Mesodermal cell (in vitro differentiated cells): ENCODE data around the gene LRCH4.
"Not testable (repeated sequence)": the region's sequence is repeated elsewhere in the genome, so short reads cannot be mapped to it uniquely, and the experiment has no call there.

Experiments
- H3K27ac ChIP-seq: 2 replicates; pipeline ENCODE4 v1.7.0; 2013; ENCODE audit warnings: mild to moderate bottlenecking, low read depth, low read length, moderate library complexity; ENCODE audit not compliant: severe bottlenecking
- H3K36me3 ChIP-seq: 2 replicates; pipeline ENCODE4 v1.7.1; 2013; ENCODE audit warnings: mild to moderate bottlenecking, low read length, moderate library complexity; ENCODE audit not compliant: control insufficient read depth, insufficient read depth
- H3K4me1 ChIP-seq: one replicate; pipeline ENCODE4 v1.7.1; 2013; ENCODE audit warnings: mild to moderate bottlenecking, low read length; ENCODE audit not compliant: insufficient read depth, control insufficient read depth, poor library complexity, severe bottlenecking
- H3K4me3 ChIP-seq: 2 replicates; pipeline ENCODE4 v1.7.0; 2013; ENCODE audit warnings: low read length, control low read depth, mild to moderate bottlenecking; ENCODE audit not compliant: insufficient read depth, poor library complexity, severe bottlenecking; ENCODE audit errors: extremely low read depth
- H3K9me3 ChIP-seq: 2 replicates; pipeline ENCODE4 v1.7.1; 2013; ENCODE audit warnings: mild to moderate bottlenecking, low read length, moderate library complexity; ENCODE audit not compliant: control insufficient read depth
- WGBS, 2 experiments: methylation state at CpG; one replicate each; pipeline ENCODE4 v1.1.5; 2013; ENCODE audit warnings: missing lambda C conversion rate in 2 of 2; ENCODE audit not compliant: insufficient coverage in 2 of 2; 5-methylcytosine and 5-hydroxymethylcytosine counted together

LRCH4 gene

DNA sequence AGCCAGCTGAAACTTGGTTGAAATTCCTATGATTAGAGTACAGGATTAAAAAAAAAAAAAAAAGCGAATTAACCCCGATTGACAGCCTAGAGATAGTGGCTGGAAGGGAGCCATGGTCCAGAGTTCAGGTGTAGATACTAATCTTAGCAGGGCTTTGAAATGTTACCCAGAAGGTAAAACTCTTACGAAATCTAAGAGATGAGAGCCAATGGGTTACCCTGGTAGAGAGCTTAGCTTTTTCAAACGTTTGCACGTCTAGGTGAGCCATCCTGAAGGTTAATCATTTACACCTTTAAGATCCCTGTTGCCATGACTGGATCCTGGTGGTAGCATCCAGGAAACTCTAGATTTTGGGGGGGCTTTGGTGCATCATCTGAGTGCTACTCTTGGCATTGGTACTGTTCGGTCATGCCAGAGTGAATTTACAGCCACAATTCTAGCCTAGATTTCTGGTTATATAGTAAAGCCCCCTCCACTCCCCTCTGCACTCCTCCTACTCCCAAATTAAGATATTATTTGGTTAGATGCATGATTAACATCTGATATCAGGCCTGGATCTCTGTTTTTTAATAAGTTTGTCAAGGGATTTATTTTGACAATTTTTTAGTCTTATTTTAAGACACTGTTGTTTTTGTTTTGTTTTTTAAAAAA is 45.7 kb downstream of the LRCH4 start:
- 39 to 40% methylated on average over 3 to 4 of the region's 6 CpGs for WGBS, 2 experiments
- Histone ChIP-seq H3K9me3 (no peaks in the 10 kb centered on the region), H3K27ac (no peak overlapping the region), H3K36me3 (no peaks in the 10 kb centered on the region), H3K4me1 (peaks cover 6% of the 10 kb centered on the region), H3K4me3 (peak overlapping the region; percentile 76)

DNA sequence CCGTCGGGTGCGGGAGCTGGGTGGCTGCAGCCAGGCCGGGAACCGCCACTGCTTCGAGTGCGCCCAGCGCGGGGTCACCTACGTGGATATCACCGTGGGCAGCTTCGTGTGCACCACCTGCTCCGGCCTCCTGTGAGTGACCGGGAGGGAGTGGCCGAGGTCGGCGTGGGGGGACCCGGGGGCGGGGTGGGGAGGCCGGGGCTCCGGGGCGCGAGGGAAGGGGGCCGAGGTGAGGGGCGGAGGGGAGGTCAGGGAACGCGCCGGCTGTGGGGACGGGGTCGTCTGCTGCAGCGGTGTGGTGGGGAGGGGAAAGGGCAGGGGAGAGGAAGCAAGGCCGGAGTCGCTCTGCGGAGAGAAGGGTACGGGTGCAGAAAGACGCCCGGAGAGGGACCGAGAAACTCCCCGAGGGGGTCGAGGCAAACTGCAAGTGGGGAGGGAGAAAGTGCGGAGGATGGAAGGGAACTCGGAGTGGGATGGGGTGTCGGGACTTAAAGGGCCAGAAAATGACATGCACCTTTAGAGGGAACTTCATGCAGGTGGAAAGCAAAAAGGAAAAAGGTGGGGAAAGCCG is 46.4 kb downstream of the LRCH4 start:
- WGBS, 2 experiments, result 0 to 1% methylated on average over 11 to 32 of the region's 44 CpGs
- Histone ChIP-seq H3K36me3 (no peaks in the 10 kb centered on the region), H3K4me1 (no peaks in the 10 kb centered on the region)

DNA sequence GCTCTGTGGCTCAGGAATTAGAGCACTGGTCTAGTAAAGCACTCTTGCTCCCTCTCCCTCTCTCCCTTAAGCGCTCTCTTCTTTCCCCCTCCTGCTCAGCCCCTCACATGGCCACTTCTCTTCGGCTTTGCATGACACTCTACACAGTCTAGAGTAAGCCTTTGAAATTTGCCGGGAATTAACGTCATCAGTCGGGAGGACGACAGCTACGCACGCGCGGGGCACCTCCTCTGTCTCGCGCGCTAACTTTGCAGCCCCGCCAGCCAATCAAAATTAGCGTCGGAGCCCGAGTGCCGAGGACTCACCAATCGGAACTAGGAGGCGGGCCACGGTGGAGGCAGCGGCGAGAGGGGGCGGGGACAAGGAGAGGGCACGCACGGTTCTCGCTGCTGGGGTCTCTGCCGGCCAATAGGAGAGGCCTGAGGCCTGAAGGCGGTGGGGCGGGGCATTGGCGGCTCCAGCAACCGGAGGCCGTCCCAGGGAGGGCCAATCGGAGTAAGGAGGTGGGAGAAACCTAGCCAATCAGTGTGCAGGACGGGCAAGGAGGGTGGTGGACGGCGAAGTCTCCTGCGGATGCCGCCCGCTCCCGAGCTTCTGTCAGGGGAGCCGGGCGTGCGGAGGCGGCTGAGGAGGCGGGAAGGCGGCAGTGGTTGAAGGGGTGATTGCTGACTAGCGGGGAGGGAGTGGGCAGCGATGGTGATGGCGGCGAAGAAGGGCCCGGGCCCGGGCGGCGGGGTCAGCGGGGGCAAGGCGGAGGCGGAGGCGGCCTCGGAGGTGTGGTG is 47.1 kb downstream of the LRCH4 start, which contains the start of gene AGFG2:
Gene AGFG2 (plus strand): TSS at position 550 of the 782 bp plus-strand sequence. CDS start 144 bp downstream, at position 694.
- Histone ChIP-seq H3K27ac (peak within 1 kb of the TSS; percentile 0), H3K36me3 (no peaks in the 10 kb centered on the region)
- 0 to 1% methylated on average over 40 to 46 of the region's 60 CpGs for WGBS, 2 experiments

More for the DNA sequence above, 46.4 kb downstream of the LRCH4 start:
- Histone ChIP-seq H3K4me3 (peak overlapping the region; percentile 76), H3K9me3 (no peaks in the 10 kb centered on the region), H3K27ac (no peak overlapping the region)

DNA sequence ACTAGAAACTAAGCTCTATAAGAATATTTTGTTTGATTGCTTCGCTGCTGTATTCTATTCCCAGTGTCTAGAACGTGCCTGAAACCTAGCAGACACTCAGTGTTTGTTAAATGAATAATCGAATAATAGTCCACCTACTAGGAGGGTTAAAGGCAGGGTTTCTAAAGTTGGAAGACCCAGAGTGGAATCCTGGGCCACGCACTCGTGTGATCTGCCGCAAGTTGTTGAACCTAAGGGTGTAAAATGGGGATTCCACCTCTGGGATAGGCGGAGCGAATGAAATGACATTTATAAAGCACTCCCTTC is 47.6 kb downstream of the LRCH4 start:
- peak overlapping the region; percentile 0 for H3K27ac ChIP-seq
- peak overlapping the region; percentile 76 for H3K4me3 ChIP-seq
- 0 to 11% methylated on average over 3 to 6 of the region's 8 CpGs for WGBS, 2 experiments

More for the DNA sequence above, 47.1 kb downstream of the LRCH4 start, which contains the start of gene AGFG2:
- Histone ChIP-seq H3K9me3 (no peaks in the 10 kb centered on the region), H3K4me3 (peak within 1 kb of the TSS; percentile 76), H3K4me1 (no peaks in the 10 kb centered on the region)

DNA sequence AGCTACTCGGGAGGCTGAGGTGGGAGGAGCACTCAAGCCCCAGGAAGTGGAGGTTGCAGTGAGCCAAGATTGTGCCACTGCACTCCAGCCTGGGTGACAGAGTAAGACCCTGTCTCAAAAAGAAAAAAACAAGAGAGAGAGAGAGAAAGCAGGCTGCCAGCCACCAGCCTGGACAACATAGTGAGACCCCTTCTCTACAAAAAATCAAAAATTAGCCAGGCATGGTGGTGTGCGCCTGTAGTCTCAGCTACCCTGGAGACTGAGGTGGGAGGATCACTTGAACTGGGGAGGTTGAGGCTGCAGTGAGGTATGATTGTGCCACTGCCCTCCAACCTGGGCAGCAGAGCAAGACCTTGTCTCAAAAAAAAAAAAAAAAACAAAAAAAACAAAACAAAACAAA is 49.2 kb downstream of the LRCH4 start:
- not testable (repeated sequence) for H3K9me3 ChIP-seq, H3K4me3 ChIP-seq
- WGBS, 2 experiments, result 78 to 100% methylated on average over 1 of the region's 2 CpGs

More for the DNA sequence above, 47.6 kb downstream of the LRCH4 start:
- Histone ChIP-seq H3K36me3 (no peaks in the 10 kb centered on the region), H3K9me3 (no peaks in the 10 kb centered on the region), H3K4me1 (no peaks in the 10 kb centered on the region)

DNA sequence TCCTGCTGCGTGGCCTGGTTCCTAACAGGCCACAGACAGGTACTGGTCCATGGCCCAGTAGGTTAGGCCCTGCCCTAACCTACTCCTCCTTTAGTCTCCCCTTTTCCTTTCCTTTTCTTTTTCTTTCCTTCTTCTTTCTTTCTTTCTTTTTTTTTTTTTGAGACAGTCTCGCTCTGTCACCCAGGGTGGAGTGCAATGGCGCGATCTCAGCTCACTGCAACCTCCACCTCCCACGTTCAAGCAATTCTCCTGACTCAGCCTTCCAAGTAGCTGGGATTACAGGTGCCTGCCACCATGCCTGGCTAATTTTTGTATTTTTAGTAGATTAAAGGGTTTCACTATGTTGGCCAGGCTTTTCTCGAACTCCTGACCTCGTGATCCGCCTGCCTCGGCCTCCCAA is 49.9 kb downstream of the LRCH4 start:
- WGBS, 2 experiments, result 80 to 88% methylated on average over 1 to 7 of the region's 9 CpGs
- not testable (repeated sequence) for H3K4me3 ChIP-seq, H3K36me3 ChIP-seq, H3K4me1 ChIP-seq, H3K9me3 ChIP-seq, H3K27ac ChIP-seq

More for the DNA sequence above, 49.2 kb downstream of the LRCH4 start:
- H3K36me3 ChIP-seq, H3K27ac ChIP-seq, H3K4me1 ChIP-seq: not testable (repeated sequence)

DNA sequence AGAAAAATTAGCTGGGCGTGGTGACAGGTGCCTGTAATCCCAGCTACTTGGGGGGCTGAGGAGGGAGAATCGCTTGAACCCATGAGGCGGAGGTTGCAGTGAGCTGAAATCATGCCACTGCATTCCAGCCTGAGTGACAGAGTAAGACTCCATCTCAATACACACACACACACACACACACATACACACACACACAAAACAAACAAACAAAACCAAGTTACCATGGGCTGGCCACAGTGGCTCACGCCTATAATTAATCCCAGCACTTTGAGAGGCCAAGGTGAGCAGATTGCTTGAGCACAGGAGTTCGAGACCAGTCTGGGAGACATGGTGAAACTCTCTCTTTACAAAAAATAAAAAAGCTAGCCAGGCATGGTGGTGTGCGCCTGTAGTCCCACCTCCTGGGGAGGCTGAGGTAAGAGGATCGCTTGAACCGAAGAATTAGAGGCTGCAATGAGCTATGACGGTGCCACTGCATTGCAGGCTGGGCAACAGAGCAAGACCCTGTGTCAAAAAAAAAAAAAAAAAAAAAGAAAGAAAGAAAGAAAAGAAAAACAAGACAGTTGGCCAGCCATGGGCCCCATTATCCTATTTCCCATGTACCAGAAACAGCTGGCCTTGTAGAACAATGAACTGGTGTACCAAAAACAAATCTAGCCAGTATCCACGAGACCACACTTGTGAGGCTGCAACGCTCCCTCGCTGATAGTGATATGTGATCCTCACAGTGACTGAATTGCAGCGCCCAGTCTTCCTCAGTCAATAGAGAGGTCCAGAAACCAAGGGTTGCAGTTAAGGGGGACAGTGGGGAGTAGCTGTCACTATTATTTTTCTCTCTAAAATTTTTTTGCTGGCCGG is 53.5 kb downstream of the LRCH4 start:
- H3K4me1 ChIP-seq, result no peaks in the 10 kb centered on the region
- H3K9me3 ChIP-seq, result no peaks in the 10 kb centered on the region
- WGBS, 2 experiments, result 91 to 95% methylated on average over 10 to 12 of the region's 14 CpGs

DNA sequence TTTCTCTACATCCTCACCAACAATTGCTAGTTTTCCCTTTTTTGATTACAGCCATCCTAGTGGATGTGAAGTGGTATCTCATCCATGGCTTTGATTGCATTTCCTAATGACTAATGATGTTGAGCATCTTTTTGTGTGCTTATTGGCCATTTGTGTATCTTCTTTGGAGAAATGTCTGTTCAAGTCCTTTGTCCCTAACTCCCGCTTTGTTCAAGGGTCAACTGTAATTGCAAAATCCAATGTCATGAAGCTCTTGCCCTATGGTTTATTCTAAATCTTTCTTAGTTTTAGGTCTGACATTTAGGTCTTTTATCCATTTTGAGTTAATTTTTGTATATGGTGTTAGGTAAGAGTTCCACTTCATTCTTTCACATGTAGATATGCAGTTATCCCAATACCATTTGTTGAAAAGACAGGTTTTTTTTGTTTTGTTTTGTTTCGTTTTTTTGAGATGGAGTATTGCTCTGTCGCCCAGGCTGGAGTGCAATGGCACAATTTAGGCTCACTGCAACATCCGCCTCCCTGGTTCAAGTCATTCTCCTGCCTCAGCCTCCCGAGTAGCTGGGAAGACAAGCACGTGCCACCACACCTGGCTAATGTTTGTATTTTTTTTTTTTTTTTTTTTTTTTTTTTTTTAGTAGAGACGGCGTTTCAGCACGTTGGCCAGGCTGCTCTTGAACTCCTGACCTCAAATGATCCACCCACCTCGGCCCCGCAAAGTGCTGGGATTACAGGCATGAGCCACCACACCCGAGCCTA is 57.6 kb downstream of the LRCH4 start:
- not testable (repeated sequence) for H3K4me3 ChIP-seq, H3K36me3 ChIP-seq, H3K27ac ChIP-seq, H3K4me1 ChIP-seq, H3K9me3 ChIP-seq
- 89 to 96% methylated on average over 4 to 9 of the region's 12 CpGs for WGBS, 2 experiments

More for the DNA sequence above, 53.5 kb downstream of the LRCH4 start:
- Histone ChIP-seq H3K27ac (no peak overlapping the region), H3K4me3 (no peak overlapping the region), H3K36me3 (no peaks in the 10 kb centered on the region)
